GM18517 (cell line): ENCODE data around the gene CD3D.
"Not testable (repeated sequence)": the region's sequence is repeated elsewhere in the genome, so short reads cannot be mapped to it uniquely, and the experiment has no call there.

Source experiments
- ATAC-seq: cut with Tn5 transposase; IDR thresholded peaks from one replicate; pipeline ENCODE4 v1.9.1; 2021; ENCODE audit warnings: mild to moderate bottlenecking, moderate library complexity; ENCODE audit not compliant: unreplicated experiment

Gene CD3D

DNA sequence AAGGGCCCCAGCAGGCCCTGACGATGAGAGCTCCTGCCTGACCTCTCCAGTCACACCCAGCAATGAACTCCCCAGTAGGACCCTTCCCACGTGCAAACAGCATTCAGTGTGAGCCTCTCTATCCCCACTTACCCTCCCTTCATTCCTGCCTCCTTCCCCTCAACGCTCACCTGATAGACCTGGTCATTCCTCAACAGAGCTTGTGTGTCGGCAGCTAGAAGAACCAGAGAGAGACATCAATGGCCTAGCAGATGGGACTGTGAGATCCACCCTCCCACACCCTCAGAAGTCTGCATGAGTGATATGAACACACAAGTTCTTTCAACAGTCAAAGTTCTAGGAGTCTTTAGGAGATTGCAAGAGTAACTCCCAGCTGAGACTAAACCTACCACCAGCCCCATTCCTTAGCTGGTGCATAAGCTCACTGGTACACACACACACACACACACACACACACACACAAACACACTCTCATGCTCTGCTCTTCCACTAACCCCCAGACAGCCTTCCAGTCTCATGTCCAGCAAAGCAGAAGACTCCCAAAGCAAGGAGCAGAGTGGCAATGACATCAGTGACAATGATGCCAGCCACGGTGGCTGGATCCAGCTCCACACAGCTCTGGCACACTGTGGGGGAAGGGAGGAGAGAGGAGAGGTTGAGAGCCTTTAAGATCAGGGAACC, 3.1 kb downstream of the CD3D start:
- no peak for ATAC-seq

DNA sequence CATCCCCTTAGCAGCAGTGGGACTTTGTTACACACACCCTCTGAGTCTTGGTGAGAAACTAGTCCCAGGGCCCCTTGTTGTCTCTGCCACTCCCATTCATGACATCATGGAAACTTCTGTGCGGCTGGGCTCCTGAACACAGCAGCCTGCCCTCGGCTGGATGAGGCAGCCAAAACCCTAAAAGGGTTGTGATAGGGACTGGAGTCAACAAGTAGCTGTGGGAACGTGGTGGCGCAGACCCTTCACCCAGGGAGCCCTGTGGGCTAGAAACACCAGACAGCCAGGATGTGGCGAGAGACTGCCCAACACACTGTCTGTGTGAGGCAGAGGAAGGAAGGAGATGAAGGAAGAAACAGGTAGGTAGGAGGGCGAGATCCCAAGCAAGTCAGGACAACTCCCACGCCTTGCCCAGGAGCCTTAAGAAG, 3.9 kb downstream of the CD3D start:
- no peak for ATAC-seq

DNA sequence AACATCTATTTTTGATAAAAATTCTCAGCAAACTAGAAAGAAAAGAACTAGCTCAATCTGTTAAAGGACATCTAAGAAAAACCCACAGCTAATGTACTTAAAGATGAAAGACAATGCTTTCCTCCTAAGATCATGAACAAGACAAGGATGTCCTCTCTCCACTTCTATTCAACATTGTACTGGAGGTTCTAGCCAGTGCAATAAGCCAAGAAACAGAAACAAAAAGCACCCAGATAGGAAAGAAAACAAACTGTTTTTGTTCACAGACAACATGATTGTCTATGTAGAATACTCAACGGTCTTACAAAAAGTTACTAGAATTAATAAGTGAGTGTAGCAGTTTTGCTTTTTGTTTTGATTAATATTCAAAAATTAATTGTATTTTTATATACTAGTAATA, 7.8 kb downstream of the CD3D start:
- no peak for ATAC-seq

DNA sequence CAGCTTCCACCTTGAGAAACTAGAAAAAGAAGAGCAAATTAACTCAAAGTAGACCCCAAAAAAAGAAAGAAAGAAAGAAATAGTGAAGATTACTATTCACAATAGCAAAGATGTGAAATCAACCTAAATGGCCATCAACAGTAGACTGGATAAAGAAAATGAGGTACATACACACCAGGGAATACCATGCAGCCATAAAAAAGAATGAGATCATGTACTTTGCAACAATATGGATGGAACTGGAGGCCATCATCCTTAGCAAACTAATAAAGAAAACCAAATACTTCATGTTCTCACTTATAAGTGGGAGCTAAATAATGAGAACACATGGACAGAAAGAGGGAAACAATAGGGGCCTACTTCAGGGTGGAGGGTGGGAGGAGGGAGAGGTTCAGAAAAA, 13.8 kb downstream of the CD3D start:
- ATAC-seq = no peak

DNA sequence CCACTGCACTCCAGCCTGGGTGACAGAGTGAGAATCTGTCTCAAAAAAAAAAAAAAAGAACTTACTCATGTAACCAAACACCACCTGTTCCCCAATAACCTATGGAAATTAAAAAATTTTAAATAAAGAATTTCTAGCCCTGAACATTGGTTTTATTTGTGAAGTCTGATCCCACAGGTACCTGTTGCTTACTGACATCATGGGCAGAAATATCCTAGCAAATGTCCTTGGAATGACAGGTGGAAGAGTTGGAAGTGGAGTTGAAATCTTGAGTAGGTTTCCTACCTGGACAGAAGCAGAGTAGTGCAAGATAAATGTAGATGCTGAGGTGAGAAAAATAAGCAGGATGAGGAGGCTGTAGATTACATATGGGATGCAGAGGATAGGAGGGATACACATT, 17.2 kb downstream of the CD3D start:
- no peak for ATAC-seq

DNA sequence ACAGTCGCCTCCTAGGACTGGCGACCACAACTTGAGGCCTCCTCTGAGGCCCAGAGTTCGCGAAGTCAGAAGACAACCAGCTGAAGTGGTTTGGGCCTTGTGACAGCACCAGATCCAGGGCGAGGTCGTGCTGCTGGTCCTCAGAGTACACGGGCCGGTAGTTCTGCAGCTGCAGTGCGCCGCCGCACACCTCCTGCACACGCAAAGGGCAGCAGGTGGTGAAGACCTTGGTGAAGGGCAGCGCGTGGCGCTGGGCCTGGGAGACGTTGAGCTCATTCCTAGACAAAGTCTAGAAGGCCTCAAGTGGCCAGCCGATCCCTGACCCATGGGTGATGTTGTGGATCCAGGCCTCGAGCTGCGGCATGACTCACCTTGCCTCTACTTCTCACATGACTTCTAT, 19.8 kb downstream of the CD3D start:
- ATAC-seq = no peak

DNA sequence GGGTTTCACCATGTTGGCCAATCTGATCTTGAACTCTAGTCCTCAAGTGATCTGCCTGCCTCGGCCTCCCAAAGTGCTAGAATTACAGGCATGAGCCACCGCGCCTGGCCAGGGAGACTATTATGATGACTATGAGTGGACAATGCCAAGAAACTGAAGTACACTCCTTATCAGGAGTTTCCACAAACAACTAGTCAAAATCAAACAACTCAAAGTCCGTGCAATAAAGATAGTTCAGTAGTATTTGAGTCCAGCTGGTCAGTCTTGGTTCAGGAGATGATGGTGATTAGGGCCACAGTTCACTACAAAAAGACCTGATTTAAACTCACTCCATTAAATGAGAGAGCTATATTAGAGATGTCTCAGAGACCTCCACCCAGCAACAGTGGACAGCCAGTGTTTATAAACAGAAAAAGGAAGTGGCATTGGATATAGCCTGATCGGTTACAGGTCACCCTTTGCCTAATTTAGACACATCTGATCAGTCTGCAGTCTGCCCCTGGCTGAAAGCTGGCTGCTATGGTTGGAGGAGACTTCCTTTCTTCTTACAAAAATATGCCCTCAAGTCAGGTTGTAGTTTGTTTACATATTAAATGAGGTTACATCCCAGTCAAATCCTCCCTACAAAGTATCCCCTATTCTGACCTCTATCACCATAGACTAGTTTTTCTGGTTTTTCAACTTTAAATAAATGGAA, 21.0 kb downstream of the CD3D start:
- no peak for ATAC-seq

DNA sequence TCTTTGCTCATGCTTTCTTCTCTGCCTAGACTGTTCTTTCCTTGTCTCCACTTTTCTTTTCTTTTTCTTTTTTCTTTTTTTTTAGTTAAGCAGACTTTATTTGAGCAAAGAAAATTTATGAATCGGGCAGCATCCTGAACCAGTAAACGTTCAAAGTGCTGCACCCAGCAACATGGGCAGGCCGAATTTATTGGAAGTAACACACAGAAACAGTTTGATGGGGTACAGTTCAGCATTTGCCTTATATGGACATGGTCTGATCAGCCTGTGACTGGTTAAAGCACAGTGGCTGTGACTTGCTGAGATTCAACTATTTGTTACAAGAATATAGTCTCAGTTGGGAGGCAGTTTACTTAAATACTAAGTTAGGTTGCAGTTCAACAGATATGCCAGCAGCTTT, 22.0 kb downstream of the CD3D start:
- ATAC-seq = no peak

DNA sequence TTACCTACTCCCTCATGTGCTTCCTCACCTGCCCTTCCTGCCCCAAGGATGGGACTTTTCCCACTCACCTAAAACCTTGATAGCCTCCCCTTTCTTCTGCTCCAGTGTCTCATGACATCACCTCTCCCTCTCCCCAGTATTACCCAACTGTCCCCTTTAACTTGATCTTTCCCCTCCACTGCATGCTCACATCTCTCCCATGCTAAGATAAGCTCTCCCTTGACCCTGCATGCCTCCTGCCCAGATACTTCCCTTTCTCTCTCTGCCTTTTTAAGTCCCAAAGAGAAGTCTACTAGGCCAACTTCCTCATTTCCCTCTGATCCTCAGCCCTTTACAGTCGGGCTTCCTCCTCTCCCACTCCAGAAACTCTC, 23.2 kb downstream of the CD3D start:
- ATAC-seq = no peak

DNA sequence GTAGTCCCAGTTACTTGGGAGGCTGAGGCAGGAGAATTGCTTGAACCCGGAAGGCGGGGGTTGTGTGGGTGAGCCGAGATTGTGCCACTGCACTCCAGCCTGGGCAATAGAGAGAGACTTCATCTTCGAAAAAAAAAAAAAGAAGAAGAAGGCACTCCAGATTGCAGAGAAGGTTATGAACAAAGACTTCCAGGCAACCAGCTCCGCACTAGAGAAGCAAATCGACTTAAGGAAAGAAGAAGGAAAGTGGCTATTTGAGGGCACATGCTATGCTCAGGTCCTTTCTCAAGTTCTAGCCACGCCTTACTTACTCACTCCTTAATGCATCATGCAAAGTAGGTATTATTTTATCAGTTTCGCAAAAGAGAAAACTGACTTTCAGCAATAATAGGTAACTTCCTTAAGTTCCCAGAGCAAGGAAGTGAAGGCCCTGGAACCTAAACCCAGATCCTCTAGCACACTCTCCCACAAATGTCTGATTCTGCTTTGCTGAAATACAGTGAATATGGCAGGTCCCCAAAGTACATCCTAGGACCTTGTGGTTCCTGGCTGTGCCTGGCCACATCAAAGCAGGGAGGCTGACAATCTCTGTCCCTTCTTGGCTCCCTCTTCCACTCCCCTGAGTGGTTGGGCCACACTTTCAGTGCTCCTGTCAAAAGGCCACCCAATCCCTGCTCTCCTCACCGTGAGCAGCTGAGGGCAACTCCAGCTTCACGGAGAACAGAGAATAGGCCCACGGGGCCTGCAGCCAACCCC, 23.7 kb downstream of the CD3D start:
- no peak for ATAC-seq

DNA sequence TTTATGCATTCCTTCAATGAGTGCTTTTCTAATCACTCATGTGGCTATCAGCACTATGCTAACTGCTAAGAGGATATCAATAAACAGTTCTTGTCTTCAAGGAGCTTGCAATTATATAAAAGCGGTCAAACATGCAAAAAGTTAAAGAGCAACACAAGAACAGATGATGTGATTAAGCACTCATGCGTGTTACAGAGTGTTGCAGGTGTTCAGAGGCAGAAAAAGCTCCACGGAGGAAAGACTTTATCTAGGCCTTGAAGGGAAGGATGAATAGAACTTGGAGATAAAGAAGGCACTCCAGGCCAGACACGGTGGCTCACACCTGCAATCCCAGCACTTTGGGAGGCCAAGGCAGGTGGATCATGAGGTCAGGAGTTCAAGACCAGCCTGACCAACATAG, 24.4 kb downstream of the CD3D start:
- ATAC-seq = no peak

DNA sequence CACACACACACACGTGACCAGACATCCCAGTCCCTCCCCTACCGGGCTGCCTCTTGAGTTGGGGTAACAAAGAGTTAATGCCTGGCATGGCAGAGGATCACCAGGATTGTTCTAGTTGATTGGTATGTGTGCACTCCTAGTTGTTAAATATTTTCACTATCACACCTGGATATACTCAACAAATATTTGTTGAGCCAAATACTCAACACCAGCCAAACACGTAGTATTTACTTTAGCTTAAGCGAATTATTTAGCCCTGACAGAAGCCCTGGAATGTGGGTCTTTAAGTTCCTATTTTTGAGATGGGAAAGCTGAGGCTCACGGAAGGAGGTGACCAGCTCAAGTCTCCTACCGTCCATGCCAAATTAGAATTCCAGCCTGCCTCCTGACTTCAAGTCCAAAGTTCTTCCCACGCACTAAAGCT, 27.5 kb downstream of the CD3D start:
- no peak for ATAC-seq

DNA sequence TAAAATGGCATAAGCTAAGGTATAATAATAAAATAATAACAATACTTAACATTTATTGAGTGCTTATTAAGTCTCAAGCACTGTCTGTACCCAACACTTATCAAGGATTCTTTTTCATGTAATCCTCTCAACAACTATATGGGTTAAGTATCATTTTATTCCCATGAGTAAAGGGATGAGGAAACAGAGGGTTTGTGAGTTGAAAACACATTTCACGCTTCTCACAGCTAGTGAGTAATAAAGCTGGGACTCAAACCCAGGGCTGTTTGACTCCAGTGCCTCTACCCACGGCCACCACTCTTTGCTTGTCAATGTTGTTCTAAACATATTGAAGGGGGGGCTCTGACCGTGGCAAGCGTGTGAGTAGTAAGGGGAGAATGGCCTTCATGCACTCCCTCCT, 29.3 kb downstream of the CD3D start:
- ATAC-seq = no peak

DNA sequence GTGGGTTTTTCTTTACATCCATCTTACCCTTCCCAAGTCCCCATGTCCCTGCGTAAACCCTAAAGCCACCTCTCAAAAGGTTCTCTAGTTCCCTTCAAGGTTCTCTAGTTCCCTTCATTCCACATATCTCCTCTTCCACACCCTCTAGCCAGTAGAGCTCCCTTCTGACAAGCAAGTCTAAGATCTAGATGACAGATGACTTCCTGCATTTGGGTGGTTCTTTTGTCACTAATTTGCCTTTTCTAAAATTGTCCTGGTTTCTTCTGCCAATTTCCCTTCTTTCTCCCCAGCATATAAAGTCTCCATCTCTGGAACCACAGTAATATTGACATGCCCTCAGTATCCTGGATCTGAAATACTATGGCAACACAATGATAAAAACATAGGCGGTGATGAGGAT, 30.2 kb downstream of the CD3D start:
- no peak for ATAC-seq

DNA sequence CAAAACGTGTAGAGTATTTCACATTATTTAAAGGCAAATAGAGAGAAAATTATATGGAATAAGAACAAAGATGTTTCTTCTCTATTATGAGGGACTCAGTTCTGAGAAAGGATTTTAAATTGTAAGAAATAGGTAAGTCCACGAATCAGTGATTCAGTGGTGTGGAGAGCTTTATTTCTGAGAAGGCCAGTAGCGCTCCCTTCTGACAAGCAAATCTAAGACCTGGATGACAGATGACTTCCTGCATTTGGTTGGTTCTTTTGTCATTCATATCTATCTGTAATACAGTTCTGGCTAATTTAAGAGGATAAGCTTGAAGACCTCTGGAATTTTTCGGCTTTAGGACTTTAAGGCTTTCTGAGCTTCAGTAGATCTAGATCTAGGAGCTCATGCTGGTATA, 31.0 kb downstream of the CD3D start:
- no peak for ATAC-seq

DNA sequence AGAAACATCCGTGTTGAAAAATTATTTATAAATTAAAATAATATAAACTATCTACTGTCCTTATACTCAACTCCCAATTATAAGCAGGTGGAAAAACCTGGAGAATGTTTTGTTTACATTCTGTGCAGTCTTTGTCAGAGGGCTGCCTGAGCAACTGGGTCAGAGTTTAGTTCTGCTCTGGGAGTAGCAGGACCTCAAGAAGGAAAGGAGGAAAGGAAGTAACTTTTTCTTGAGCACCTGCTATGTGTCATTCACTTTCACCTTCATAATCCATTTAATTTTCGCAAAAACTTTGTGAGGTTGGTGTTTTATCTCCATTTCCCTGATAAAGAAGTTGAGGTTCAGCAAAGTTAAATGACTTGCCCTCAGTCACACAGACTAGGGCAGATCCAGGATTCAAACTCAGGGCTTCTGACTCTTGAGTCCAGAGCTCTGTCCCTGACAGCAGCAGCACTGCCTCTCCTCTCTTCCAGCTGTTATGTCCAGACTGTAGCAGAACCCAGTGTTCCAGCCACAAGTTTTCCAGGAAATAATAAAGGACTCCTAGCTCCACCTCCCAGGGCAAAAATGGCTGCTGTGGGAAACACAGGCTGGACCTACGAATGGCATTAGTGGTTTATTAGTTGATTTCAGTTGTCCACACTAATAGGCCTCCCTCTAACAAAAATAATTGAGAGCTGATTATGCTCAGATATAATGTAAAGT, 31.6 kb downstream of the CD3D start:
- no peak for ATAC-seq

DNA sequence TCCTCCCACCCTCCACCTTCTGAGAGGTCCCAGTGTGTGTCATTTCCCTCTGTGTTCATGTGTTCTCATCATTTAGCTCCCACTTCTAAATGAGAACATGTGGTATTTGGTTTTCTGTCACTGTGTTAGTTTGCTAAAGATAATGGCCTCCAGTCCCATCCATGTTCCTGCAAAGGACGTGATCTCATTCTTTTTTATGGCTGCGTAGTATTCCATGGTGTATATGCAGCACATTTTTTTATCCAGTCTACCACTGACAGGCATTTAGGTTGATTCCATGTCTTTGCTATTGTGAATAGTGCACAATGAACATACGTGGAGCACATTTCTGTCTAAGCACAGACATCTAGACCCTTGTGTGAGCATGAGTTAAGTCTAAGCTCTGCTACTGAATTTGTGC, 32.2 kb downstream of the CD3D start:
- no peak for ATAC-seq

DNA sequence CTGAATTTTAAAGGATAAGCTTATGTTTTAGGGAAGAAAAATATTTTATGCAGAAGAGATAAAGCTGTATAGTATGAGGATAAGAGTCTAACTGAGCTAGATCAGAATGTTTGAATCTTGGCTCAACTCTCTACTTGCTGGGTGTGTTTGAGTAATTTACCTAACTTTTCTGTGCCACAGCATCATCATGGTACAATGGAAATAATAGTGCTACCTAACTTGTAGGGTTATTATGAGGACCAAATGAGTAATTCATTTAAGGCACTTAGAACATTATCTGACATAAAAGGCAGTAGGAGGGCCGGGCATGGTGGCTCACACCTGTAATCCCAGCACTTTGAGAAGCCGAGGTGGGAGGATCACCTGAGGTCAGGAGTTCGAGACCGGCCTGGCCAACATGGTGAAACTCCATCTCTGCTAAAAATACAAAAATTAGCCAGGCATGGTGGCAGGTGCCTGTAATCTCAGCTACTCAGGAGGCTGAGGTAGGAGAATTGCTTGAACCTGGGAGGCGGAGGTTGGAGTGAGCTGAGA, 33.4 kb downstream of the CD3D start:
- not testable (repeated sequence) for ATAC-seq

DNA sequence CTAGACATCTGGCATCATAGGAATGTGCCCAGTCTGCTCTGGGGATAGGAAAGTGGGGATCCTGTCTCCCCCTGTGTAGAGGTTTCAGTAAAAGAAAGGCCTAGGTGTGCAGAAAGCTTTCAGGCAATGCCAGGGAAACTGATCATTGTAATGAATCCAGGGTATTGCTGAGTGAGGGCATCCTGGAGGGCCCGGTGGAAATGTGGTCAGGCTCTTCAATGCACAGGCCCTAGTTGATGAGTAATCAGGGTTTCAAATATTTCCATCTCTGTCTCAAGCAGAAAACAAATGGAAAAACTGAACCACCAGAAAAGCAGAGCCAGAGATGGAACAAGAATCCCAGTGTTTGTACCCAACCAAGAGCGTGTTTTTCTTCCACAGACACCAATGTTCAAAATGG, 35.9 kb downstream of the CD3D start:
- ATAC-seq = no peak

DNA sequence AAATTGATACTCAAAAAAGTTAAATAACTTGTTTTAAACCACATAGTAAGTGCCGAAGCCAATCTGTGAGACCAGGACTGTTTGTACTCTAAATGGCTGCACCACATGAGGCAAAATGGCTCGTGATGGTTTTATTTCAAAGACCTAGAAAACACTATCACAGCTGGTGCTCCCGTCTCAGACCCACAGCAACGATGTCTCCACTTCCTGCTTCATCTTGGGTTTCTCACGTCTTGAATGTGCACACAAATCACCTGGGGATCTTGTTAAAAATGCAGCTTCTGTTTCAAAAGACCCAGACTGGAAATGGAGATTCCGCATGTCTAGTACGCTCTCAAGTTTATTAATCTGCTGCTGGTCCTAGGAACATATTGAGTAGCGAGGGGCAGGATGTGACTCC, 36.8 kb downstream of the CD3D start:
- no peak for ATAC-seq

DNA sequence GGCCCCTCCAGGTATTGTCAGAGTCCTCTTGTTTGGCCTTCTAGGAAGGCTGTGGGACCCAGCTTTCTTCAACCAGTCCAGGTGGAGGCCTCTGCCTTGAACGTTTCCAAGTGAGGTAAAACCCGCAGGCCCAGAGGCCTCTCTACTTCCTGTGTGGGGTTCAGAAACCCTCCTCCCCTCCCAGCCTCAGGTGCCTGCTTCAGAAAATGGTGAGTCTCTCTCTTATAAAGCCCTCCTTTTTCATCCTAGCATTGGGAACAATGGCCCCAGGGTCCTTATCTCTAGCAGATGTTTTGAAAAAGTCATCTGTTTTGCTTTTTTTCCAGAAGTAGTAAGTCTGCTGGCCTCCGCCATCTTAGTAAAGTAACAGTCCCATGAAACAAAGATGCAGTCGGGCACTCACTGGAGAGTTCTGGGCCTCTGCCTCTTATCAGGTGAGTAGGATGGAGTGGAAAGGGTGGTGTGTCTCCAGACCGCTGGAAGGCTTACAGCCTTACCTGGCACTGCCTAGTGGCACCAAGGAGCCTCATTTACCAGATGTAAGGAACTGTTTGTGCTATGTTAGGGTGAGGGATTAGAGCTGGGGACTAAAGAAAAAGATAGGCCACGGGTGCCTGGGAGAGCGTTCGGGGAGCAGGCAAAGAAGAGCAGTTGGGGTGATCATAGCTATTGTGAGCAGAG, 37.8 kb downstream of the CD3D start, which contains the start of gene CD3E:
TSS of gene CD3E (plus strand) at position 163 of the 681 bp plus-strand sequence. CDS start at position 386, 223 bp downstream.
- ATAC-seq = no peak
